SU-DHL-6 (cell line): Measurements from ENCODE around the gene BOC.

Experiments used
- EZH2phosphoT487 ChIP-seq: fragments of 200-600 bp; sonication (generic), shearing (Covaris generic); conservative IDR thresholded peaks from 2 replicates; pipeline ENCODE4 v1.6.1; 2018; ENCODE audit warnings: mild to moderate bottlenecking, antibody characterized with exemption, low read length, moderate library complexity, mixed read lengths
- TF ChIP-seq, protein P1 (sequence below): fragments of 200-600 bp; sonication (generic); IDR thresholded peaks from one replicate; pipeline ENCODE4 v1.5.1; 2017; ENCODE audit warnings: antibody characterized with exemption, mild to moderate bottlenecking, low read length, moderate library complexity; ENCODE audit not compliant: insufficient read depth, poor library complexity, severe bottlenecking

DNA sequence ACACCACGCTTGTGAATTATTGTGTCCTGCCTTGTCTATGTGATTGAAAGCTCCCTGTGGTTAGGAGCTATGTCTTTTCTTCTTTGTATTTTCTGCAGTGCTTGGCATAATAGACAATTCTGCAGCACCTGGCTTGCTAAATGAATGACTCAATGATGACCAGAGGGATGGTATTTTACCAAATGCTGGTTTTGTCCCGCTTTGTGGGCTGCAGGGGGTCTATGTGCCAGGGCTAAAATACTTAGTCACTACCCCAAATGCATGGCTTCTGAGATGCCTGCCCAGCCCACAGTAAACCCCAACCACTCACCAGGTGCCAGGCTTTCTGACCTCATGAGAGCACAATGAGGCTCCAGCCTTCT, 50.9 kb downstream of the BOC start:
- TF ChIP-seq, protein P1, sequence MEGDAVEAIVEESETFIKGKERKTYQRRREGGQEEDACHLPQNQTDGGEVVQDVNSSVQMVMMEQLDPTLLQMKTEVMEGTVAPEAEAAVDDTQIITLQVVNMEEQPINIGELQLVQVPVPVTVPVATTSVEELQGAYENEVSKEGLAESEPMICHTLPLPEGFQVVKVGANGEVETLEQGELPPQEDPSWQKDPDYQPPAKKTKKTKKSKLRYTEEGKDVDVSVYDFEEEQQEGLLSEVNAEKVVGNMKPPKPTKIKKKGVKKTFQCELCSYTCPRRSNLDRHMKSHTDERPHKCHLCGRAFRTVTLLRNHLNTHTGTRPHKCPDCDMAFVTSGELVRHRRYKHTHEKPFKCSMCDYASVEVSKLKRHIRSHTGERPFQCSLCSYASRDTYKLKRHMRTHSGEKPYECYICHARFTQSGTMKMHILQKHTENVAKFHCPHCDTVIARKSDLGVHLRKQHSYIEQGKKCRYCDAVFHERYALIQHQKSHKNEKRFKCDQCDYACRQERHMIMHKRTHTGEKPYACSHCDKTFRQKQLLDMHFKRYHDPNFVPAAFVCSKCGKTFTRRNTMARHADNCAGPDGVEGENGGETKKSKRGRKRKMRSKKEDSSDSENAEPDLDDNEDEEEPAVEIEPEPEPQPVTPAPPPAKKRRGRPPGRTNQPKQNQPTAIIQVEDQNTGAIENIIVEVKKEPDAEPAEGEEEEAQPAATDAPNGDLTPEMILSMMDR: no peak
- TF ChIP-seq EZH2phosphoT487: no peak
